Muscle layer of duodenum (tissue), 2 donors: ENCODE results near the gene TRA2A.

Source experiments
- H3K27ac ChIP-seq: one replicate; pipeline ENCODE4 v1.7.0; 2013; ENCODE audit warnings: mild to moderate bottlenecking, low read length
- H3K27me3 ChIP-seq: one replicate; pipeline ENCODE4 v1.7.0; 2013; ENCODE audit warnings: low read depth, mild to moderate bottlenecking, control low read depth, low read length
- H3K36me3 ChIP-seq, 2 donors: one replicate each; pipeline ENCODE4 v1.7.0; 2013; ENCODE audit warnings: low read length in 2 of 2, control low read depth in 1 of 2, mild to moderate bottlenecking in 1 of 2; ENCODE audit not compliant: insufficient read depth in 2 of 2, control insufficient read depth in 1 of 2
- H3K4me1 ChIP-seq, 2 donors: one replicate each; pipeline ENCODE4 v1.7.0; 2013; ENCODE audit warnings: low read length in 2 of 2, mild to moderate bottlenecking in 2 of 2, control low read depth in 1 of 2, moderate library complexity in 1 of 2; ENCODE audit not compliant: insufficient read depth in 2 of 2, control insufficient read depth in 1 of 2
- H3K4me3 ChIP-seq, 2 donors: one replicate each; pipeline ENCODE4 v1.7.0; 2013; ENCODE audit warnings: low read length in 2 of 2, low read depth in 1 of 2, mild to moderate bottlenecking in 1 of 2
- H3K9me3 ChIP-seq, 2 donors: one replicate each; pipeline ENCODE4 v1.7.0; 2013; ENCODE audit warnings: low read length in 2 of 2, control low read depth in 1 of 2, mild to moderate bottlenecking in 1 of 2; ENCODE audit not compliant: control insufficient read depth in 1 of 2
- donor health status: healthy.

Gene TRA2A

DNA sequence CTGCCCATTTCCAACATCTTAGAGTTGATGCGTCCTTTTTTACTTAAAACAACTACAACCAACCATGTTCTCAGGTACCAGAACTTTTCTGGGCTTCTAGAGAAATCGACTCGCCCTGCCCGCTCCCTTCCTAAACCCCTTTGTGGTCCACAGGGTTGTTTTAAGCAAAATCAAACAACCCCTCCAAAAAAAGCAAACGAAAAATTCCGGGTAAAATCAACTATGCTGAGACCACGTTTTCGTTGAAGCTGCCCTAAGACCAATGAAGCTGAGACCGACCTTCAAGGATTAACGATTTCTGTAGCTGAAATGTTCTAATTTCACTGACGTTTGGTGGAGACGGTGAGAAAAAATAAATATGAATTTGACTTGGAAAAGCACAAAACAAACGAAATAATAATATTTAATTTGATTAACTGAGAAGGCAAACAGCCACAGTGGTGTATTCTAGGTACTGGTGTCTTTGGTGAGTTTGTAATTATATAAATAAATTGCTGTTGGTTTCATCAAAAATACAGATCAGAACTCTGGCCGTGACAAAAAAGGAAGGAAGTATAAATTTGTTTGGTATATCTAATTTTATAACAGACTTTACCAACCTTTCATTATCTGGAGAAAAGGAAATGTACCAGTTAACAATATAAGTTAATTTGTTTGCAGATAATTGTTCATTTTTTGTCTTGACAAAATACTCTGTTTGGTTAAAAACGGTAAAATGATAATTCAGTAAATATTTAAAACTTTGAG, 56.8 kb downstream of the TRA2A start:
- no peaks in the 10 kb centered on the region for H3K36me3 ChIP-seq
- H3K27ac ChIP-seq: no peak overlapping the region
- peaks cover 0 to 5% of the 10 kb centered on the region in 2 donors for H3K9me3 ChIP-seq
- peaks cover 62% of the 10 kb centered on the region for H3K27me3 ChIP-seq
- H3K4me1 ChIP-seq: peaks cover 3 to 28% of the 10 kb centered on the region in 2 donors
- H3K4me3 ChIP-seq: peak overlapping the region in 1 of 2 donors; percentile 51

DNA sequence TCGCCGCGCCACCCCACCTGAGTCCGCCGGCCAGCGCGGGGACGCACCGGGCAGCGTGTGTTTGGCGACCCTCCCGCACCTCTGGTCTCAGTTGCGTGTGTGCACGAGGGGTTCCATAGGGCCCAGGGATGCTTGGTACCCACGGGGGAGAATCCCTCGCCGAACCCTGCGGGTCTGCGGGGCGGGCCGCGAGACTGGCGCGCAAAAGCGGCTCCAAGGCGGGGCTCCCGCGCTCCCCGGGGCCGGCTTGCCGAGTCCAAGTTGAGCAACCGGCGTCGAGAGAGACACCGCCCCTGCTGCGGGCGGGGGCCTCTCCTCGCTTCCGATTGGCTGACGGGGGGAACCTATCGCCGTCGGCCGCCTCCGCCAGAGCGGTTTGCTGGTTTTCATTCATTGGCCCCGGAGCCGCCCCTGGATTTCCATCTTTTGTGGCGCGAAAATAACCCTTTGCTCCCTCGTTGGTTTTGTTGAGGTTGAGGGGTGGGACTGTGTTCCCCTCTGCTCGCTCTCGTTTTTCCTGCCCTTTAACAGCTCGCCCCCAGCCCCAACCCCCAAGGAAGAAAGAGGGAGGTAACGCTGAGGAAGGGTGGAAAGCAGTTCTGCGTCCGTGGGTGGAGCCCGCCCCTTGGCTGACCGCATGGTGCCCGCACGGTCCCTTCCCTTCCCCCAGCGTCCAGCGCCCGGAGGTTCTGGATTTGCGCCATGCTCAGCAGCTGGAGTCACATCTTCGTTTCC, 57.5 kb downstream of the TRA2A start:
- Histone ChIP-seq H3K4me1 (peaks cover 3 to 35% of the 10 kb centered on the region in 2 donors), H3K27me3 (peaks cover 69% of the 10 kb centered on the region), H3K4me3 (peak overlapping the region in 1 of 2 donors; percentile 51), H3K36me3 (no peaks in the 10 kb centered on the region), H3K27ac (no peak overlapping the region), H3K9me3 (peaks cover 0 to 5% of the 10 kb centered on the region in 2 donors)

DNA sequence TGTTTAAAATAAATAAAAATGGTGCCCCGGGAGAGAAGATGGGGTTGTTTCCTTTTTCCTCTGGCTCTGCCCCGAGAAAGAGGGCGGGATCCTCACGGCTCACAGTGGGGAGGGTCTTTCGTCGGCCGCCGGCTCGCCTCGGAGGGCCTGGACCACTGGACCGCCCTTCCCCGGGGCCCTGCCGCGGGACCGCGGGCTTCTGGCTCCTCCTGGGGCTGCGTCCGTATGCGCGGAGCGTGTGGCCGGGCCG, 58.0 kb downstream of the TRA2A start:
- H3K4me3 ChIP-seq: peak overlapping the region in 1 of 2 donors; percentile 51
- H3K36me3 ChIP-seq: no peaks in the 10 kb centered on the region
- H3K4me1 ChIP-seq: peaks cover 3 to 40% of the 10 kb centered on the region in 2 donors
- no peak overlapping the region for H3K27ac ChIP-seq
- H3K27me3 ChIP-seq: peaks cover 74% of the 10 kb centered on the region
- peaks cover 0 to 5% of the 10 kb centered on the region in 2 donors for H3K9me3 ChIP-seq

DNA sequence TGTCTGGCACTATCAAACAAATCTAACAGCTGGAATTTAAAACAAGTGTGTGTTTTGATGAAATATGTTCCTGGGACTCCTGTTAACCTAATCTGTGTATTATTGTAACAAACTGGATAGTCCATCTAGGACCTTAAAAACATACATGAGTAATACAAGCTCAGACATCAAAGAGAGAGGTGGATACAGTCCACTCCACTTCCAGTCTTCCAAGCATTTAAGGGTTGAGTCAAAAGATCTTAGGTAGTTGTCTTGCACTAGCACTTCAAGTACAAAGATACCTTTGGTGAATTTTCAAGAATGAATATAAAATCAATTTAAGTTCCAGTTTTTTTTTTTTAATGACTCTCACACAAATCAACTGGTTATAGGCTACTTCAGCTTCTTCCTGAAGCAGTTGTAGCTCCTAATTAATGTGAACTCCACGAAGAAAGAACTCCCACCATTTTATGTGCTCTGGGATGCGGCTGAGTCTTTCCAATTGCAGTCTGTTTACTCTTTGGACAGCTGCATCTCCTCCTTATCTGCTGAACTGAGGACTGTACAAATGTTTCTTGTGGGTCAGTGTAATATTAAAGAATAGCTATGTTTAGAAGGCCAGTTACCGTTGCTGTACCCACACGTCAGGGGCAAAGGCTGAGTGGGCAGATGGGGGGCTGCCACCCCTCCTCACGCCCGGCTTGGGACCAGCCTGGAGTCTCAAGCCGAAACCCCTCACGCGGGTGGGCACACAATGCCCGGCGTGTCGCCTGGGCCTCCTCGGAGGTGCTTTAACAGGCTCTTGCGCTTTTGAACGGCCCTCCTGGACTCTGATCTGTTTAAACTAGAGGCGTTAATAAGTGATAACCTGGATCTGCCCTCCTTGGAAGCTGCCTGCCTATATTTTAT, 58.6 kb downstream of the TRA2A start:
- Histone ChIP-seq H3K4me1 (peaks cover 3 to 46% of the 10 kb centered on the region in 2 donors), H3K9me3 (peaks cover 0 to 5% of the 10 kb centered on the region in 2 donors), H3K27me3 (peaks cover 80% of the 10 kb centered on the region), H3K4me3 (peak overlapping the region in 1 of 2 donors; percentile 51), H3K36me3 (no peaks in the 10 kb centered on the region), H3K27ac (no peak overlapping the region)

GRCh38 chr7:23472556-23472955, 59.2 kb downstream of the TRA2A start:
- Histone ChIP-seq H3K4me1 (peaks cover 3 to 52% of the 10 kb centered on the region in 2 donors), H3K4me3 (no peak overlapping the region), H3K27ac (no peak overlapping the region), H3K27me3 (peaks cover 86% of the 10 kb centered on the region), H3K9me3 (peaks cover 0 to 5% of the 10 kb centered on the region in 2 donors), H3K36me3 (no peaks in the 10 kb centered on the region)

DNA sequence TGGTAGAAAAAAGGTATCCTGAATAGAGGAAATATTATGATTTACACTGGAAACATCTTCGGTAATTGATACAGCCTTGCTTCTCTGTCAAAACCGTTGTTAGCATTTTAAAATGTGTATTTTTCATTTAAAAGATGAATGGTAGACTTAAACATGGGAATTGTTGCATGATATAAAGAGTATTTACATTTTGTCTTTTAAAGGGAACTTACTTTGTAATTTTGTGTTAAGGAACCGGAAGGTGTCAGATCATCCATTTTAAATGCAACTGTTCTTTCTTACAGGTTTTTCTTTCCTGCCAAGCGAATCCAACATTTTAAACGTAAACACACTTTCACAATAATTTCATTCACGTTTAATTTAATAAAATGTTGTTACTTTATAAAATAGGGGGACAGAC, 59.7 kb downstream of the TRA2A start:
- H3K27me3 ChIP-seq: peaks cover 90% of the 10 kb centered on the region
- H3K9me3 ChIP-seq: peaks cover 0 to 5% of the 10 kb centered on the region in 2 donors
- H3K4me1 ChIP-seq: peaks cover 3 to 55% of the 10 kb centered on the region in 2 donors
- H3K36me3 ChIP-seq: no peaks in the 10 kb centered on the region
- no peak overlapping the region for H3K4me3 ChIP-seq
- no peak overlapping the region for H3K27ac ChIP-seq

DNA sequence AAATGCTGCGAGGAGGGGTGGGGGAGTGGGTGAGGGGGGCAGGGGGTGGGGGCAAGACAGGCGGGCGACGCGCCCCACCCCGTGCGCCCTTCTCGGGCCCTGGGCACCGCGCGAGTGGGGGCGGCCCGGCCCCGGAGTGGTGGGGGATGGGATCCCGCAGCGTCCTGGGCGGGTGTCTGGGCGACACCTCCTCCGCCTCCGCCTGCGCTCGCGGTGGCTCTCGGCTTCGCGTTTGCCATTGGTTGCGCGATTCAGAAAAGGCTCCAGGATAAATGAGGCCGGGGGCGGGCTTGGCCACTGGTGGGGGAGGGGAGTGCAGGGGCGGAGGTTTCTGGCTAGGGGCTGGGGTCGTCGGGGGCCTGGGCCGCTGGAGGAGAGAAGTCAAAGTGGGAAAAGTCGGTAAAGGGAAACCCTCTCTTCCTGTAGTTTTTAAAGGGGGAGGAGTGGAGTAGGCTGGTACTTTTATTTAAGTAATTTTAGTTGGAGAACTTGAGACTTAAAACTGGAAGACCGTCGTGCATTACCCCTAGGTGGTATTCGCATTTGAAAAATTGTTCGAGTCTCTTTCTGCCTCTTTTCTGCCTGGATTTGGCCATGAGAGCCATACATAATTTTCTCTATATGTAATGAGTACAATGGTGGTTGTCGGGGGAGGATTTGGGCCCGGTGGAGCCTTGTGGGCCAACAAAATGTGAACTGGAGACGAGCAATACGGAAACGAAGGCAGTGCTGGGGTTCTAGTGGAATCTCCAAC, 60.5 kb downstream of the TRA2A start:
- peaks cover 83% of the 10 kb centered on the region for H3K27me3 ChIP-seq
- H3K4me1 ChIP-seq: peaks cover 3 to 55% of the 10 kb centered on the region in 2 donors
- H3K36me3 ChIP-seq: no peaks in the 10 kb centered on the region
- no peak overlapping the region for H3K27ac ChIP-seq
- no peak overlapping the region for H3K4me3 ChIP-seq
- peaks cover 0 to 5% of the 10 kb centered on the region in 2 donors for H3K9me3 ChIP-seq

GRCh38 chr7:23470330-23471105, 61.3 kb downstream of the TRA2A start, which contains the start of gene IGF2BP3:
Gene IGF2BP3, minus strand, starts transcription at chr7:23470491. Its CDS starts 381 bp downstream, at chr7:23470110.
- Histone ChIP-seq H3K27me3 (peaks cover 86% of the 10 kb centered on the region), H3K9me3 (peaks cover 0 to 5% of the 10 kb centered on the region in 2 donors), H3K27ac (no peak within 1 kb of the TSS), H3K36me3 (no peaks in the 10 kb centered on the region), H3K4me1 (peaks cover 3 to 55% of the 10 kb centered on the region in 2 donors), H3K4me3 (peak within 1 kb of the TSS; percentile 48 to 63)

DNA sequence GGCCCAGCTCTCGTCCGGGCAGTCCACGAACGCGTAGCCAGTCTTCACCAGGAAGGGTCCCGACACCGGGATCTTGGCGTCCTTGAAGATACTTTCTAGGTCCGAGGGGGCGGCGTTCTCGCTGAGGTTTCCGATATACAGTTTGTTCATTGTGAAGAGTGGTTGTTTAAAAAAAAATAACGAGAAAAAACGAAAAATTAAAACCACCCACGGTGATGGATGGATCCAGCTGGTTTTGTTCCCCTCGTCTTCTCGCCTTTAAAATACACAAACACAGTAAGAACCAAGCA, 61.9 kb downstream of the TRA2A start:
- H3K4me3 ChIP-seq: peak overlapping the region; percentile 48 to 63
- H3K36me3 ChIP-seq: no peaks in the 10 kb centered on the region
- peaks cover 3 to 54% of the 10 kb centered on the region in 2 donors for H3K4me1 ChIP-seq
- peaks cover 0 to 5% of the 10 kb centered on the region in 2 donors for H3K9me3 ChIP-seq
- H3K27me3 ChIP-seq: peaks cover 84% of the 10 kb centered on the region
- no peak overlapping the region for H3K27ac ChIP-seq
